NCI-H2029 (cell line): ENCODE data around the gene ANO6.

Experiments
- DNase-seq: peaks from one replicate; lab custom pipeline; 2025; lab: John Stamatoyannopoulos, UW

ANO6 gene

DNA sequence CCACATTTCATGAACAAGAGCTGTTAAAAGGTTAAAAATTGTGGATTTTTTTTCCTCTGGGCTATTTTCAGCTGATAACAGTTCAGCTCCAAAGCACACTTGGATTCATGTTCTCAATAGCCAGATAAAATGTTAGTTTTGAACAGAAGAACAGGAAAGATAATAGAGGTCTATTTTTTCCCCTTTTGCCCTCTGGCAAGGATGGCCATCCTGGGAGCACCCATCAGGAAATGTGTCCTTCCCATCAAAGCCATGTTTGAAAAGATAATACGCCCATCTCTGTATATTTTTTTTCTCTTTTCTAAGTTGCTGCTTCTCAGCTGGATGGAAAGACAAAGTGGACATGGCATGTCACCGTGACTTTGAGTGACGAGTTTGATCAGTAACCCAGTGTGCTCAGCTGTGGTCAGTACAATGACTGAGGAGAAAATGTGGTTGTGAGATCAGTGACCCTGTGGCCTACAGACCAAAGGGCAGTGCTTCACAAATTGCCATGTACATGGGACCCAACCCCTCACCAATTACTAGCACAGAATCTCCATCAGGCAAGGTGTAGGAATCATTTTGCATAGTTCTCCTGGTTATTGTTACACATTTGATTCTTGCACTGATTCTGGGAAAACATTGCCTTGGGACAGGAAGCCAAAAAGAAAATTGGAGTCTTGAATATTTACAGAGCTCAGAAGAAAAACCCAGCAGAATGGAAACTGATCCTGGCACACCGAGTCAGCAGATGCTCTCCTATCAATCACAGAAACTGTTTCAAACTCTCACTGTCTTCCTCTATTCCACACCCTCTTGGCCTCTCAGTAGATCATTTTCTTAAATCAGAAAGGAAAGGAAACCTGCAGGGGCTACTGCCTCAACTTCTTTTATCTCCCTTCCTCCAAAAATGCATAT, 64.3 kb downstream of the ANO6 start:
- no peak for DNase-seq

DNA sequence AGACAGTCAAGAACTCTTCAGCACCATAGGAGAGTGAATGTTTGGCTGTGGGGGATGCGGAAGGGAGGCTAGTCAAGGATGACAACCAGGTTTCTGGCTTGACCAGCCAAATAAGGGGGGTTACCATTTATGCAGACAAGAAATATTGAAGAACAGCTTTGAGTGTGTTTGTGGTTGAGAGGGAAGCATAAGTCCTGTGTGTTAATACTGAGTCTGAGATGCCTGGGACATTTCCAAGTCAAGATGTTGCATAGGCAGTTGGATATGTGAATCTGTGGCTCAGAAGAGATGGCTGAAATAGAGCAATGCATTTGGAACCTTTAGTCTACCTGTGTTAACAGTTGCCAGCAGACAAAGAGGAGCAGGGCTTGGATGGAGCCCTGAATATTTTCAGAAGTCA, 66.1 kb downstream of the ANO6 start:
- DNase-seq, result no peak

GRCh38 chr12:45282411-45282810, 66.5 kb downstream of the ANO6 start:
- no peak for DNase-seq

- DNase-seq, result no peak
Measured at GRCh38 chr12:45284096-45284901, 68.4 kb downstream of the ANO6 start.

GRCh38 chr12:45285717-45286116, 69.8 kb downstream of the ANO6 start:
- DNase-seq, result no peak

GRCh38 chr12:45286621-45287020, 70.7 kb downstream of the ANO6 start:
- no peak for DNase-seq

DNA sequence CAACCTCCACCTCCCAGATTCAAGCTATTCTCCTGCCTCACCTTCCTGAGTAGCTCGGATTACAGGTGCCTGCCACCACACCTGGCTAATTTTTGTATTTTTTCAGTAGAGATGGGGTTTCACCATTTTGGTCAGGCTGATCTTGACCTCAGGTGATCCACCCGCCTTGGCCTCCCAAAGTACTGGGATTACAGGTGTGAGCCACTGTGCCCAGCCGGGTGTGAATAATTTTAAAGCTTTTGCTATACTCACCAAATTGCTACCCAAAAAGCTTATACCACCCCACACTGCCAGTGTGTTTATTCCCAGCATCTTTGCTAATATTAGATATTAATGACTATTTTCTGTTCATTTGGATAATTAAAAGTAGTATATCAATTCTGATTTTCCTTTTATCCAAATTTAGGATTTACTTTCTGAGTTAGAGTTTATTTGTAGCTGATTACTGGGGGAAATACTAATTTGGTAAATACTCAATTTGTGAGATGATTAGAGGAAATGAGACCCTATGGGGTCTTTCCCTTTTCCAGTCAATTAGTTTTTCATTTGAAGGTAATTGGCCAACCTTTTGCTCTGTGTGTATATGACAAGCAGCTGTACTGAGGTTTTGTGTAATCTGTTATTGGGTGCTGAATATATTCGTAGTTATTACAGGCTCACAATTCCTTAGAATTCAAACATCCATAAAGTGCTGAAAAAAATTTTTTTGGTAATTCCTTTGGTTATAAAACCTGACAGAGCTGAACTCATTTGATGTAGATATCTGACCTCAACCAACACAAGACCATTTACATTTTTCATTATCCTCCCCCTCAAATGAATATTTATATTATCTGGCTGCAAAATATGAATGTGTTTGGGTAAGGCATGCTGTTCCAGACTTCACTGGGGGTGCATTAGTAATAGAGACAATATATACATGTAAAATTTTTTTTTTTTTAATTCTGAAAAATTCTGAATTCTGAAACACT, 73.6 kb downstream of the ANO6 start:
- DNase-seq, result no peak

DNA sequence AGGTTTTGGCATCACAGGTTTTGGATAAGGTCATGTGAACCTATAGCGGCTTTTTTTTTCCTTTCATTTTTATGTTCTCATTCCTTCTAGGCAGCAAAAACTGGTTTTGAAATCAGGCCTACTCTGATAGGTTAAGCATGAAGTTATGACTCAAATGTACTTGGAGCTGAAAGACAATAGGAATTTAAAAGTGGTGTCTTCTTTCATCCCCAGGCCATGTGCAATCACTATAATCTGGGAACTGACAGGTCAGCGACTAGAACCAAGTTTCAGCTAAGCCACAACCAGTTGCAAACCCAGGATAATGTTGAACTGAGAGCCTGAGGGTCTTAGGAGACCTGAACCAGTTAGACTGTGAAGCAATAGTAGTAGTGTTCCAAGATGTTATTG, 74.3 kb downstream of the ANO6 start:
- DNase-seq, result peak; percentile 15

DNA sequence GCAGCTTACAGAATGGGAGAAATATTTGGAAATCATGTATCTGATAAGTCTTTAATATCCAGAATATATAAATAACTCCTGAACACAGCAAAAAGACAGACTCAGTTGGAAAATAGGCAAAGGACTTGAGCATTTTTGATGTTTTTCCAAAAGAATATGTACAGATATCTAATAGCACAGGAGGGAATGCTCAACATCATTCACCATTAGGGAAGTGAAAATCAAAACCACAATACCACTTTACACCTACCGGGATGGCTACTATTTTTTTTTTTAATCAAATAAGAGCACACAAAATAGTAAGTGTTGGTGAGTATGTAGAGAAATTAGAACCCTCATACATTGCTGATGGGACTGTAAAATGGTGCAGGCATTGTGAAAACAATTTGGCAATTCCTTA, 75.6 kb downstream of the ANO6 start:
- no peak for DNase-seq

DNA sequence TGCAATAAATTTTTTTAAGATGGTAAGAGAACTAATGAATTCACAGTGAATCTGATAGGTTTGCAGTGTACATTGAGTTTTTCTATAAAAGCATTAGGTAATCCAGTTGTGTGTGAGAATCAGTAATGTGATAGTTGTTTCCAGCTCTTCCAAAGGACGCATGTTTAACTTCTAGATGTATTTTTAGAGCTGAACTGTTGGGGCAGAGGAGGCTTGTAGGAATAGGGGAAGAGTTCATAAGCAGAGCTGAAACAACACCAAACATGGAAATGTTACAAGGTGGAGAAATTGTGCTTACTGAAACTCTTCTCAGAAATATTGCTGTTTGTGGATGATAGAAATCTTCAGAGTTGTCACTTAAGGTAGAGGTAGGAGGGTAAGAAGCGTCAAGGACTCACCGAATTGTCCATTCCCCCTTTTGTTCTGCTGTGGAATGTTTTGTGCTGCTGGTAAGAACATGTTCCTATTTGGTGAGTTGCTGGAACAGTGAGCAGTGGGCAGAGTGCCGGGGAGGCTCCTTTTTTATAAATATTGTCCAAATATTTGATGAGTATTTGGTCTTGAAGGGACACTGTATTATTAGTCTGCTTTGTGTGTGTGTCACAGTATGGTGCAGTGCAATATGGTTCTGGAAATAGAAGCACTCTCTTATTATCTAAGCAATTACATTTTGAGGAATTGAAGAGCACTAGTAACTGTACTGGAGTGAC, 76.7 kb downstream of the ANO6 start:
- no peak for DNase-seq

DNA sequence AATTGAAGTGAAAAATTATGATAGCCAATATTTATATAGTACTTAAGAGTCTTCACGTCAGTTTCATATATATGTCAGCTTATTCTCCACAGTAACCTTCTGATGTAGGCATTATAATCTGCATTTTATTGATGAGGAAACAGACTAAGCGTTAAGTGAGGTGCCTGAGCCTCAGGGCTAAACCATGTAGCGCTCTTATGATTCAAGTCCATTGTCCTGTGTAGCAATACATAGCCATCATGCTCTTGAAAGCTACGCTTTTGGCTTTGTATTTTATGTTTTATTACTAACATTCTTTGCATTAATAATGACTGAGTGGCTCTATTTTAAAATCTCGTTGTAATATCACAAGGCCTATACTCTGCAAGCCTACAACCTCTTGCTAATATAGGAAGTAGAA, 79.0 kb downstream of the ANO6 start:
- DNase-seq, result no peak

- no peak for DNase-seq
Measured at GRCh38 chr12:45296046-45296586, 80.2 kb downstream of the ANO6 start.

DNA sequence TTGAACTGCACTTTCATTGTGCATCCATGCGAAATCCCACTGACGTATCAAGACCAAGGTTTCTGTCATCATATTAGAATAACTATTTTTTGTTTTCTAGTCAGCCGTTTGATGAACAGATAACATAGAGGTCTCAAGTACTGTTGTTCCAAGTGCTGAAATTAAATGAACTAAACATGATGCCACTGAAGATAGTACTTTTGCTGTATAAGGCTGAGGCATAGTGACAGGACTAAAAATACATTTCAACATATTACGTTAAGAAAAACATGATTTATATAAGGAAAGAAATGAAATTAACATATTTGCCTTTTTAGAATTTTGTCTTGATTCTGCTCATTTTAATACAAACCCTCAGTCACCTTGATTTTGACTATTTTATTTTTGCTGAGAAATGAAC, 82.2 kb downstream of the ANO6 start:
- no peak for DNase-seq

DNA sequence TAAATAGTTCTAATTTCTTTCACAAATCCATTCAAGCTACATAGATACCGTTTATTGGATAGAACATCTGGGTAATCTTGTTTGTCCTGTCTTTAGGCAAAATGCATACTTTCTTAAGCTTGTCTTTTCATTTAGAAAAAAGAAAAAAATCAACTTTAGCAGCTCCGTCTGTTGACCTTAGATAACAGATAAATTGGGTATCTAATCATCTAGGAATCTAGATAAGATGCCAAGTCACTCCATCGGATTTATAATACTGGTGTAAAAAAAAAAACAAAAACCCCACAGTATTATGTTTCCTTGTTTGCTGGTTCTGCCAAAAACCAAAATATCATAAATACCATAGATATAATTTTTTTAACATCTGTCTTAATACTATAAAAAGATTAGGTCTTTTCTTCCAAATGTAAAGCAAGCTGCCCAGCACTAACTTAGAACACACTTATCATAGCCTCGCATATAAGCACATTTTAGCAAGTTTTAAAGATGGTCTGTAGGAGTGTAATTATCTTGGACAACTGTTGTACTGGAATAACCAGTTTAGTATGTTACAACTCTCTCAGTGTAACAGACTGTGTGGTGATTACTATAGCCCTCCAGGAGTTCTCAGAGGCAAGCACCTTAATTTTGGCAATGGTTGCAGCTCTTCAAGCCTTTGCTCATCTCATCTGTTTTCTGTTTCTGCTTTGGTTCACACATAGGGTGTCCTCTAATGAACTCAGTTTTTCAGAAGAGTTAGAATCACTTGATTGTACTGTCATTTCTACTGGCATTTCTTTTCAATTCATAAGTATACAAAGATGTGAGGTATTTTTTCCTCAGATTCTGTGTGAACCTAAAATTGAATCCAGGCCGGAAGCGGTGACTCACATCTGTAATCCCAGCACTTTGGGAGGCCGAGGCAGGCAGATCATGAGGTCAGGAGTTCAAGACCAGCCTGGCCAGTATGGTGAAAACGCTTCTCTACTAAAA, 83.1 kb downstream of the ANO6 start:
- DNase-seq, result no peak

DNA sequence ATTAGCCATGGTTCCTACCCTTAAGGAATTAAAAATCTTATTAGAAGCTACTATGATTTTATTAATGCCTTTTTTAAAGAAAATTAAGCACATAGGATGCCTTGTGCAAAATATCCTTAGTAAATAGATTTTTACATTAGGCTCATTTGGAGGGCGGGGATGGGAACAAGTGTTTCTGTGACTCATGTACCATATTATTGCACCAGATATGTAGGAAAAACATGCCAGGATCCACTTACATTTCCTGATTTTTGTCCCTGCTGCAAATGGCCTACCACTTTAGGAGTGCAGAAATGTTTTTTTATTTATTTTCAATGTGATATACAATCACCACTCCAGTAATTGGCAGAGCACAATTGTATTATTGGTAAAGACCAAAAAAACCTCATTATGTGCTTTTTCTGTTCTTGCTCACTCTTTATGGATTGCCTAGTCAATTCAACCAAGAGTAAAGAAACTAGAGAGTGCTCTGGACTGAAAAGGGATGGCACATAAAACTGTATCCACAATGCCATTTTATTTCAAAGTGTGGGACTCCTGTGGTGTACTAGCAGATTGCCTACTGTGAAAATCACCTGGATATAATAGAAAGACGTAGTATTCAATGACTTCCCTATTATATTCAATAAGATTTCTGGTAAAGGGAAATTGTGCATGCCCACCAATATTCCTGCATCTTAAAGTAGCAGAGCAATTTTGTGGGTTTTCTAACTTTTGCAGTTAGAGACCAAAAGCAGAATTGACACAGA, 86.9 kb downstream of the ANO6 start:
- no peak for DNase-seq

DNA sequence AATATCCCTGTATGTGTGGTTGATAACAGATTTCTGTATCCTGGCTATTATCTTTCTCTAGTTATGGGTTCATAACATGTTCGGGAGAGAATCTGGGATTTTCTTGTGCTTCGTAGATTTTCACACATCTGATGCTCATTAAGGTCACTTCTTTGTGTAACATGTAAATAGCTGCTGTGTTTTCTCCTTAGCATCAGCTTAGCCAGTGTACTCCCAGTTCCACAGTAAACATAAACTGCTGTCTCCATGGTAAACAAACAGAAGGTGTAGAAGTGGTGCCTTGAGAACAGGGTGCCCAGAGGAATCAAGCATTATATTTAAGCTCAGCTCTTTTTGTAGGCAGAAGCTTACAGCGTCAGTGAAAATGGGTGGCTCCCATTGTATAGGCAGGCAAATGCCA, 88.0 kb downstream of the ANO6 start:
- no peak for DNase-seq

DNA sequence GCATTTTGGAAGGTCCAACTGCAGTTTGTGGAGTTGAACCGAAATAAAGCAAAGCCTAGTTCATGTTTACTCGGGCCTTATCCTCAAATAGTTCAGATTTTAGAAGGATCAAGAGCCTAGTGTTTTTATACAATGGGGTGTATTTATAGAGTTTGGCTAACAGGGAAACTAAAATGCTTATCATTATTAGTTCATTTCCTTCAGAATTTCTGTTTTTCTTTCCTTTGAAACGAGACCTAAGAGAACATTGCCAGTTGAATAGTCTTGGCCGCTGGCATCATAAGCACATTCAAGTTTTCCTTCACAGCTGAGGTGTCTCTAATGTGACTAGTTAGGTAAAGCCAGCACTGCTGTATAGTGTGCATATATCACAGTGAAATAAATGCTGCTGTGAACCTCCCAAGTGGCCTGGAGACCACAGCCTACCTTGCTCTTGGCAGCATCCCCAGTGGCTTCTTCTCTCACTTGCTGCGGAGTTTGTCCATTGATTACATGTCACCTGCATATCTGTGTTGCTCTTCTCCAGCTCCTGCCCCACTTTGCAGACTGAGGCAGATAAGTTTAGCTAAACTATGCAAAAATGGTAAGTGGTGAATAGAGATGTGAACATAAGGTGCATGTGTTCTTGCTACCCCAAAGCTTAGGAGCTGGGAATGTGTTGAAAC, 88.8 kb downstream of the ANO6 start:
- no peak for DNase-seq

- DNase-seq, result no peak
Measured at GRCh38 chr12:45305907-45306306, 90.0 kb downstream of the ANO6 start.
